GM04503 (cell line): ENCODE results near the gene ZNF341.

Source experiments
- DNase-seq: peaks from one replicate; pipeline ENCODE4 v3.0.0-alpha.2; 2012; ENCODE audit warnings: low read depth

The ZNF341 gene

DNA sequence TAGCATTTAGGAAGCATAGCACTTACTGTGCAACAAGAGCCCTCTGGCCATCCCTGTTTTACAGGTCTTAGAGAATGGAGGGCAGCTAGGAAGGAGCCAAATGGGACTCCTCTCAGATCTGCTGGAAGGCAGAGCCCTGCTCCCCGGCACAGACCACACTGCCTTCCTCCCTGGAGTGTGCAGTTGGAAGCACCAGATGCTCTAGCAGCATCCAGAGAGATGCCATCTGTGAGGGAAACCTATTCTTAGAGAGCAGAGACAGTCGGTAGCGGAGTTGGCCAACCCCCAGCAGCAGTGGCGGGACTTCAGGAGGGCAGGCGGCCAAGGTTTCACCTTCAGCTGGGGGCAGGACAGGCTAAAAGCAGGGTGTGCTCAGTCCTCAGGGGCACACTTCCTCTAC lies 28.9 kb upstream of the ZNF341 start:
- DNase-seq: no peak

DNA sequence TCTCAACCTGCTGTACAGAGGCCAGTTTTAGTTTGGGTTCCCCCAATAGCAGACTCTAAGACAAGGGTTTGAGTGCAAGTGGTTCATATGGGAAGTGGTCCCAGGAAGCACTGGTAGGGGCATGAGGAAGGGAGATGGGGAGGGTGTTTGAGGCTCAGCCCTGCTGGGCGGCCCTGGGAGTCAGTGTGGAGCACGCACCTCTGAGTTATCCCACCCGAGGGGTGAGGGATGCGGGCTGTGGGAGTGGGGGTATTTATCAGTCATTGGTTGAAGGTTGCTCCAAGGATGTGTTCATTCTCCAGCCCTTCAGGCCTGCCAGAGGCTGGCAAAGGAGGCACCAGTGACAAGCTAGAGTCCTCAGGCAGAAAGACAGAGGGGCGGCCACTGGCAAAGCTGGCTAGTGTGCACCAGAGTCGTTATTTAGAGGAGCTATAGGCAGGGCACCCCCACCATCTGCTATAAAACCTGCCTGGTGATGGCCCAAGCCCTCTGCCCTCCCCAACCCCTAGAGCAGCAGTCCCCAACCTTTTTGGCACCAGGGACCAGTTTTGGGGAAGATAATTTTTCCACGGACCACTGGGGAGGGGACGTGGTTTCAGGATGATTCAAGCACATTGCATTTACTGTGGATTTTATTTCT lies 28.2 kb upstream of the ZNF341 start:
- DNase-seq: no peak

DNA sequence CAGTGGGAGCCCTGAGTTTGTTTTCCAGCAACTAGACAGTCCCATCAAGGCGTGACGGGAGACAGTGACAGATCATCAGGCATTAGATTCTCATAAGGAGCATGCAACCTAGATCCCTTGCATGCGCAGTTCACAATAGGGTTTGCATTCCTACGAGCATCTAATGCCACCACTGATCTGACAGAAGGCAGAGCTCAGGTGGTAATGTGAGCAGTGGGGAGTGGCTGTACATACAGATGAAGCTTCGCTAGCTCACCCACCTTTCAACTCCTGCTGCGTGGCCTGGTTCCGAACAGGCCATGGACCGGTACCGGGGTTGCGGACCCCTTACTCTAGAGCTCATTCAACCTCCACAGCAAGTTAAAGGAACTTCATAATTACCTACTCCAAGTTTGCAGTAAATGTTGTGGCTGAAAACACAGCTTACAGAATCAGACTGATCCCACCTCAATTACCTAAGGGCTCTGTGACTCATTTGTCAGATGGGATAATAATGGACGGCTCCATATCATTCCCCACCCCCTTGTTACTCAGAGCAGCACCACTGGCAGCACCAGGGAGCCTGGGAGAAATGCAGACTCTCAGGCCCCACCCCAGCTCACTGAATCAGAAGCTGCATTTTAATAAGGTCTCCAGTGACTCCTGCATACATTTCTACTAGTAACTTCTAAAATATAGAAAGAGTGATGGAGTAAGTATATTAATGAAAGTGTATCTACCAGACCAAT lies 27.4 kb upstream of the ZNF341 start:
- DNase-seq: no peak

DNA sequence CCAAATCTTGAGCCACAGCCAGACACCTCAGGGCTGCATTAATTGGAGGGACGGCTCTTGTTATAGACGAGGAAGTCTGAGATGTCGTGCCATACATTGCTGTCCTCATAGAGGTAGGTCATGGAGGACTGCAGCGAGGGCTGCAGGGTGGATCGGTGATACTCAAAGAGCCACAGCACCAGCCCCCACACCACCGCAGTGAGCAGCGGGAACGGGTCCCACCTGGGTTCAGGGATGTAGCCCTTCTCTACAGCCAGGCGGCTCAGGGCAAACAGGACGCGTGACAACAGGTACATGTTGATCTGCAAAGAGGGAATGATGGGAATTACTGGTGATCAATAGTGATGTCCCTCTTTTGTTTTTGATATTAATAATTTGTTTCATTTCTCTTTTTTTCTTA lies 24.1 kb upstream of the ZNF341 start:
- no peak for DNase-seq

DNA sequence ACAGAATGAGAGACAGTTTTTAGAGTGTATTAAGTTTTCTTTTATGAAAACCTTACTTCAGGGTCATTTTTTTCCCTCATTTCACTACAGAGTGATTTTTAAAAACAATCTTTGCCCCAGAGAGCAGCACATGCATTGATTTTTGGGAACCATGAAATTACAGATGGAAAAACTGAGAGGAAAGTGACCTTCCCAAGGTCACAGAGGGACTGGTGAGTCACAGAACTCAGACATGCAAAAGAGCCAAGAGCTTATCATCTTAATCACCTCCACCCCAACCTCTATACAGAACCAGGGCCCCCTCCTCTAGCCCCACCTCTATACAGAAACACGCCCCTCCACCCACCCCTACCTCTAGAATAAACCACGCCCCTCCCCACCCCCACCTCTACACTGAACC lies 22.4 kb upstream of the ZNF341 start:
- no peak for DNase-seq

DNA sequence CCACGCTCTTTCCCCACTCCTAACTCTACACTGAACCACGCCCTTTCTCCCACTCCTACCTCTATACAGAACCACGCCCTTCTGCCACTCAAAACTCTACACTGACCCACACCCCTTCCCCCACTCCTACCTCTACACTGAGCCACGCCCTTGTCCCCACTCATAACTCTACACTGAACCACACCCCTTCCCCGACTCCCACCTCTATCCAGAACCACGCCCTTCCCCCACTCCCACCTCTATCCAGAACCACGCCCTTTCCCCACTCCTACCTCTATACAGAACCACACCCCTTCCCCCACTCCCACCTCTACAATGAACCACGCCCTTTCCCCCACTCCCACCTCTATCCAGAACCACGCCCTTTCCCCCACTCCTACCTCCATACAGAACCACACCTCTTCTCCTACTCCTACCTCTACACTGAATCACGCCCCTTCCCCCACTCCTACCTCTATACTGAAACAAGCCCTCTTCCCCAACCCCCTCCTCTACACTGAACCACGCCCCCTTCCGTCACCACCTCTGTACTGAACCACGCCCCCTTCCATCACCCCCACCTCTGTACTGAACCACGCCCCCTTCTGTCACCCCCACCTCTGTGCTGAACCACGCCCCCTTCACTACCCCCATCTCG lies 21.8 kb upstream of the ZNF341 start:
- DNase-seq: no peak

DNA sequence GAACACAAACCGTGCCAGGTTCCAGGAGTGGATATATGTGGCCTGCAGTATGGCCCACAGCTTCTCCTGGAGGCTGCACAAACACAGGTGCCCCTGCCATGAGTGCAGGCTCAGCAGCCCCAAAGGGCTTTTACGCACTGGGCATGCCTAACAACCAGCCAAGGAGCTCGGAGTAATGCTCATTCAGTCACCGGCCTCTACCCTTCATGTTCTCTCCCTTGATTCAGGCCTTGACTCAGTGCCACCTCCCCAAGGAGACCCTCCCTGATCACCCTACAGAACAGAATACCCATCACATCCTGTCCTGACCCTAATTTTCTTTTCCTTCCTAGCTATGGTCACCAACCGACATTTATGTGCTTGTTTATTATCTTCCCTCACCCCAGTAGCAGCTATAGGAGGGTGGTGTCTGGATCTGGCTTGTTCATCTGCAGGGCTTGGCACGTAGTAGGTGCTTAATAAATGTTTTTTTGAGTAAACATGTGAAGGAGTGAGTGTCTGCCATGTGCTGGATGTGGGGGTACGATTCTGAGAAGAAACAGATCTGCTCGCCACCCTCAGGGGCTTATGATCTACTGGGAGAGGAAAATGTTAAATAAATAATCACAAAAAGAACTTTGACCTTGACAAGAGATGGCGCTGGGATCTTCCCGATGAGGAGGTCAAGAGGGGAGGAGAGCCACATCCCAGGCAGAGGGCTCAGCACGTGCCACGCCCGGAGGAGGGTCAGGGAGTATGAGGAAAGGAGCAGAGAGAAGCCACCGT lies 20.9 kb upstream of the ZNF341 start:
- no peak for DNase-seq

DNA sequence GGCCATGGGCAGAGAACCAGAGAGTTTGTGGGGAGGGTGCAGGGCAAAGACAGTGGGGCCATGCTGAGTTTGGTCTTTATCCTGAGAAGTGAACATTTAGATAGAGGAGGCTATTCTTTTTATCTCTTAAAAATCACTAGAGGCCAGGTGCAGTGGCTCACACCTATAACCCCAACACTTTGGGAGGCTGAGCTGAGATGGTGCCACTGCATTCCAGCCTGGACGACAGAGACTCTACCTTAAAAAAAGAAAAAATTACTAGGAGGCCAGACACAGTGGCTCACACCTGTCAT lies 20.4 kb upstream of the ZNF341 start:
- no peak for DNase-seq

DNA sequence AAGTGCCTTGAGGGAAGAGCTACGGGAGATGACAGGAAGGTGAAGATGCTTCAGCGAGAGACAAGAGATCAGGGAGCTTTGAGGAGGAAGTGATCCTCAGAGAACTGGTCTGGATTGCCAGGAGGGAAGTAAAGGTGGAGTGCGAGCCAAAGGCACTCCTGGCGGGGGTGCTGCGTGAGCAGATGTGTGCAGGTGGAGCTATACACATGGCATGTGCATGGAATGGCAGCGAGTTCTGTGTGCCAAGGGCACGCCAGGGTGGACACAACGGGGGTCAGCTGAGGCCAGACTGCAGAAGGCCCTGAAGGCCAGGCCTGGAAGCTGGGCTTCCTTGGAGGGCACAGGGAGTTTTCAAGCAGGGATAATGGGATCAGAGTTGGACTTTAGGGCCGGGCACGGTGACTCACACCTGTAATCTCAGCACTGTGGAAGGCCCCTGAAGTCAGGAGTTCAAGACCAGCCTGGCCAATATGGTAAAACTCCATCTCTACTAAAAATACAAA lies 17.9 kb upstream of the ZNF341 start:
- DNase-seq: no peak

DNA sequence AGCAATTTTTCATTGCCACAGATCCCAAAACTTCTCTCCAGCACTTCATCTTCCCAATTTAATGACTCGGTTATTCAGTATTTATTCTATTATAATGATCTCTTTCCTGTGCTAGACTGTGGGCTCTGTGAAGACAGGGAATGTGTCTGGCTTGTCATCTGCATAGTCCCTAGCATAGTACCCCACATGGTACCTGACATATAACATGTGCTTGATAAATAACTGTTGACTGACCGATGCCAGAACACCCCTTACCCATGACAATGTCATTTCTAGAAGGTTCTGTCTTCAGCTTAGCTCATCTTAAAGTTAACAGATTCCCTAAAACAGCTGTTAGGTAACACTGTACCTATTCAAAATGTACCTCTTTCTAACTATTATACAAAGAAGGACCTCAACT lies 15.3 kb upstream of the ZNF341 start:
- DNase-seq: no peak

DNA sequence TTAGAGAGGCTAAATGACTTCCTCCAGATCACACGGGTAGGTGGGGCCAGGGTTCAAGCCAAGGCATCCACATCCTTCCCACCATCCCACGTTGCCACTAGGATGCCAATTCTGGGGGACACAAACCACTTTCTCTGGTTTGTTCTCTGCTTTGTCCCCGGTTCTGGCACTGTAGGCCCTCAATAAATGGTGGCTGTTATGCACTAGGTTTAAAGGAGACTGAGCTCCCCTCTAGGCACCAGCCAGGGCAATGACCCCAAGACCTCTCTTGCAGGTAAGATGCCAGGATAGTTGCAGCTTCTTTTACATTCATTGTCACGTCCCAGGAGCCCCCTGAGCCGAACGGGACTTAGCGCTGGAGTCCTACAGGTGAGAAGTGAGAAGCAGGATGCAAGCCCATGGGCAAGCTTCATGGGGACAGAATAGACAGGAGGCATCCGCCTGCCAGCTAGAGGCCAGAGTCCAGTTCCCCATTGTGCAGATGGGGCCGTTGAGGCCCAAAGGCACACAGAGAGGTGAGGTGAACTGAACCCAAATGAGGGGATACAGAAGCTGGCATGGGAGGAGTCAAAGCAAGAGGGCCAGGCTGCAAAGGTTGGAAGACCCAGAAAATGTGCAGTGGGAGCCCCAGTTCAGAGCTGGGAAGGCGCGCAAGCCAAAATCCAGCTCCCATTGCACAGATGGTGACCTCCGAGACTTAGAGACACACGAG lies 12.4 kb upstream of the ZNF341 start:
- DNase-seq: no peak

DNA sequence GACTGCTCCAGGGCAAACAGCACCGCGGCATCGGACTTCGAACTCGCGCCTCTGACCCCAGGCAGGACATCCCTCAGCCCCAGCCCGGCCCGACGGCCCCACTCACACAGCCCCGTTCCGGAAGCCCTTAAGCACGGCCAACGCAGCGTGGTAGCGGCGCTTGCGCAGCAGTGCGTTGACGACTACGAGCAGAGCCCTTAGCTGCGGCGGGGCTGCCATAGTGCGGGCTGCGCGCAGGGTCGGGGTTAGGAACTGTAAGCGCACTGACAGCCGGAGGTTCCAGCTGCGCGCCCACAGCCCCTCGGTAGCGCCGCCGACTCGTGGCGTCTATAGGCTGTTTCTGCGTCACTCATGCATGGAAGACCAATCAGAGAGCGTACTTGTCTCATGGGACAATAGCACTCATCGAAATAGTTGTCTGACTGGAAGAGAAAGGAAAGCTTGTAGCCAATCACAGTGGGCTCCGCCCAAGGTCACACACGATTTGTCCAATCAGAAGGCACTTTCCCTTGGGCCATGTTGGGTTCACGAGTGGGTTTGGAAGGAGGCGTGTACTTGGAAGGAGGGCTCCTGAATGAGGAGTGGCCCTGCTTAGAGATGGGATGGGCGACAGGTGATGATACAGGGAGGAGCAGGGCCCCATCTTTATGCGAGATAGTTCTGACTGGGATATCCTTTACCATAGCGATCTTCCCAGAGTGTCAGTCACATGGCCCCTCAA lies 11.6 kb upstream of the ZNF341 start, which contains the start of gene PXMP4:
Gene PXMP4 (minus strand): TSS at position 322 of the 721 bp plus-strand sequence. CDS start 103 bp downstream, at position 219.
- peak; percentile 98 for DNase-seq

DNA sequence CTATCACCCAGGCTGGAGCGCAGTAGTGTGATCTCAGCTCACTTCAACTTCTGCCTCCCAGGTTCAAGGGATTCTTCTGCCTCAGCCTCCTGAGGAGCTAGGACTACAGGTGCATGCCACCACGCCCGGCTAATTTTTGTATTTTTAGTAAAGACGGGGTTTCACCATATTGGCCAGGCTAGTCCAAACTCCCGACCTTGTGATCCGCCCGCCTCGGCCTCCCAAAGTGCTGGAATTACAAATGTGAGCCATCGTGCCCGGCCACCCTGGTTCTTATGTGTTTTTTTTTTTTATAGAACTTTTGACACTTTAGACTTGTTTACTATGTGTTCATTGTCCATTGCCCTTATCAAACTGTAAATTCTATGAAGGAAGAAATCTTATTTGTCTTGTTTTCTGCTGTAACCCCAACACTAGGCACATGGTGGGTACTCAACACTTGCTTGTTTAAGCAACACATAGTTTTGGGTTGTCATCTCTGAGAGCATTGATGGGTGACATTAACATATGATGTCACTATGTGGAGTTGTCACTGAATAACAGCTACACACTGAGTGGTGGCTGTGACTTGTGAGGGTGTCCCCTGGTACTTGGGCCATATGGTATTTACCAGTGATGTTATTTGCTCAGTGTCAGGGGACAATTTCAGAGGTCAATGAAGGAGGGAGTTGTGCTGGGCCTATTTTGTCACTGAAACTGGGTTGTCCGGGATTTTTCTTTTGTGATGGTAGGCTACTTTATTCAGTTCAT lies 10.2 kb upstream of the ZNF341 start:
- no peak for DNase-seq

DNA sequence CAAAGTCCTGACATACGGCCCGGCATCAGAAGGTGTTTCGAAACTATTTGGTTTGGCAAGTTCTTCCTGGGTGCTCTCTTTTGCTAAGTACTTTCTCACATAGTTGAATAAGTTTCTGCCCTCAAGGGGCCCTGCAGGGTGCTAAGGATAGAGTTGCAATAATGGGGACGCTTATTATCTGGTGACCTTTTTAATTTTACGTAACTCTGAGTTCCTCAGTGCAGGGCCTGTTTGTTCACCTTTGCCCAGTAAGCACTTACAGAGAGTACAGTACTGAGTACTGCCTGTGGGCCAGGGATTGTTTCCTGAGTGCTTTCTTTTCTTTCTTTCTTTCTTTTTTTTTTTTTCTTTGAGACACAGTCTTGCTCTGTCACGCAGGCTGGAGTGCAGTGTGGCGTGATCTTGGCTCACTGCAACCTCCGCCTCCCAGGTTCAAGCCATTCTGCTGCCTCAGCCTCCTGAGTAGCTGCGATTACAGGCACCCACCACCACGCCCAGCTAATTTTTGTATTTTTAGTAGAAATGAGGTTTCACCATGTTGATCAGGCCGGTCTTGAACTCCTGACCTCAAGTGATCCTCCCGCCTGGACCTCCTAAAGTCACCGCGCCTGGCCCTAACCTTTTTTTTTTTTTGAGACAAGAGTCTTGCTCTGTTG lies 7.2 kb upstream of the ZNF341 start:
- DNase-seq: no peak

DNA sequence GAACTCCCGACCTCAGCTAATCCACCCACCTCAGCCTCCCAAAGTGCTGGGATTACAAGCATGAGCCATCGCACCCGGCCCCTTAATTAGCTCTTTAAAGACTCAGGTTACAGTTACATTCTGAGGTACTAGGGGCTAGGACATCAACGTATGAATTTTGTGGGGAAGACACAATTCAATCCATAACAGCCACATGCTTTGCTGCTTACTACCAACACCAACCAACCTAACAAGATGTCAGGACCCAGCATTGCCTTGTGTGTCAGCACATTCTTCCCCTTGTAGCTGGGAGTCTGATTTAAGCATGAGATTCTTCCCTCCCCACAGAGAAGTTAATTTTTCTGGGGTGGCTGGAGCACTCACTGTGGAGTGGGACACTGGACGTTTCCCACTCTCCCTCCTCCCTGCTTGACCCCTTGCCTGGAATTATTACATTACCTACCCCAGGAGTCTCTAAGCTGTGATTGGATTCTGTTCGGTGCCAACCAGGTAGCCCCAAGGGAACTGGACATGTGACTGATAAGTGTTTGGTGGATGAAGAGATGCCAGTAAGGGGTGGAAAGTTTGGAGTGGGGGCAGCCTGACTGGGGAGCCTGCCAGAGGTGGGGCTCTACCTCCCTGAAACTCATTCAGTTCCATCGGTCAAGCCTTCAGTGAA lies 6.1 kb upstream of the ZNF341 start:
- DNase-seq: no peak

DNA sequence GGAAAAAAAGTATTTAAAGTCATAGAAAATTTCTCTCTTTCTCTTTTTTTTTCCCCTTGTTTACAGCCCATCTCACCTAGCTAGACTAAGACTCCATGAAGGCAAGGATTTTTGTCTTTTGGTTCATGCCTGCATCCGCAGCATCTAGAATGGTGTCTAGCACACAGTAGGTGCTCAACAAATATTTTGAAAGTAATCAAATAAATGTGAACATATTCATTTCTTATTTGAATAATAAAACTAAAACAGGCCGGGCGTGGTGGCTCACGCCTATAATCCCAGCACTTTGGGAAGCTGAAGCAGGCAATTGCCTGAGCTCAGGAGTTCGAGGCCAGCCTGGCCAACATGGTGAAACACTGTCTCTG lies 4.7 kb upstream of the ZNF341 start:
- DNase-seq: no peak

DNA sequence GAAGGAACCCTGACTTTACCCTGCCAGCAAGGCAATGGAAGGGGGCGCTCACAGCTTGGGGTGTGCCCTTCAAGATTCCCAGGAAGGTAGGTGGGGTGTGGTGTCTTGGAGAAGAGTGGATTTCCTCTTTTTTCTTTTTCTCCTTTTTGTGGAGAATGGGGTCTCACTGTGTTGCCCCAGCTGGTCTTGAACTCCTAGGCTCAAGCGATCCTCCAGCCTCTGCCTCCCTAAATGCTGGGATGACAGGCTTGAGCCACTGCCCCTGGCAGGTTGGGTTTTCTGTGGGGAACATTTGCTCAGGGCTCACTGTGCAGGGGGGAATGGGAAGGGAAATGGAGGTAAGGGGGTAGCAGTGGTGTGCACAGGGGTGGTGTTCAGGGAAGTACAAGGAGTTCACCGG lies 4.0 kb upstream of the ZNF341 start:
- DNase-seq: no peak

DNA sequence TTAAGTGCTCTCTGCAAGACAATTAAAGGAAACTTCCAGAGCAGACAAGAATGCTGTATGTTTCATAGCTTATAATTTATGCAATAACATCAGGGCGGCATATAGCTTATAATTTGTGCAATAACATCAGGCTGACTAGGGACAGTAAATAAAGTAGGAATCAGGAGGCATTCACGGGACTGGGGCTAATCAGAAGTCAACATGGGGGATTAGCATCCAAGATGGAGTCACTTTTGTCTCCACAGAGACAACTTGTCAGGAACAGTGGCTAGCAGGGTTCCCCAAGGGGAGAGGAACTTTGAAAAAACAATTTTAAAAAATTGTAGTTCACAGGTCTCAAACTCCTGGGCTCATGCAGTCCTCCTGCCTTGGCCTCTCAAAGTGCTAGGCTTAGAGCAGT lies 3.3 kb upstream of the ZNF341 start:
- DNase-seq: no peak

DNA sequence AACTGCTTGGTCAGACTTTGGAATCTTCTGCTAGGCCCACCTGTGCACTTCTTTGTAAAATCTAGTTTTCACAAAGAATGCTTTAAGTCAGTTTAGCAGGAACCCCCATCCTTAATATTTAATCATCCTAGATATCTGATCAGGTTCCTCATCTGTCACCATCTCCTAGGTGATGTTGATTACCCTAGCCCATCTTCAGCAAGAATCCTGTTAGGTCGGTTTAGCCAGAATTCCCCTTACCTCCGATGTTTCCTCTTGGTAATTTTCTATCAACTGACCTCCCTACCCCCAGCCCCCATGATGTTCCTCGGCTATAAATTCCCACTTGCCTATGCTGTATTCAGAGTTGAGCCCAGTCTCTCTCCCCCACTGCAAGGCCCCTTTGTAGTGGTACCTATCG lies 2.7 kb upstream of the ZNF341 start:
- no peak for DNase-seq
